Measurements from ENCODE around the gene MAK.

- no peak for TF ChIP-seq CTCF (optimal IDR thresholded peaks at IDR 0.05 in 1 of 3, IDR thresholded peaks at IDR 0.05 in 1 of 3, conservative IDR thresholded peaks at IDR 0.05 in 1 of 3; ENCODE audit: extremely low read depth in 1 of 3, insufficient read depth in 2 of 3, low read length in 3 of 3)
- no peak for TF ChIP-seq EZH2 (IDR thresholded peaks at IDR 0.05; ENCODE audit: low read length)
These were observed 36.7 kb upstream of the MAK start for GRCh38 chr6:10875026-10875425.
